ENCODE data around the gene UMAD1.
"Not testable (repeated sequence)": the region's sequence is repeated elsewhere in the genome, so short reads cannot be mapped to it uniquely, and the experiment has no call there.

The UMAD1 gene

DNA sequence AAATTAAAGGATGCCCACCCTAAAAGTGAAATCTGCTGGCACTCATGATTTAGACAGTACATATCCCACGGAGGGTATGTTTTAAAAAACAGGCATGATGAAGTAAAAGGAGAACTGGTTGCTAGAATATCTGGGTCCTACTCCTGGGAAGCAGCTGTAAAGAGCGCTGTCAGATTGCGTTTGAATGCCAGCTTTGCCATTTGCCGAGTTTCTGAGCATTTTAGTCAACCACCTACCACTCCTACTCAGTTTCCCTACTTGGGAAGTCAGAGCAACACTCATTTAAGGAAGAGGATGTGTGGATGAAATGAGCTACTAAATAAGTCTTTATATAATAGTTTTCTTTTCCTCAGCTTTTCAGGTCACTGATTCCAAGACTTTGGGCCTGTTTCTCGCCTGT, 1.1 kb upstream of the UMAD1 start:
- no peak for FAIRE-seq

DNA sequence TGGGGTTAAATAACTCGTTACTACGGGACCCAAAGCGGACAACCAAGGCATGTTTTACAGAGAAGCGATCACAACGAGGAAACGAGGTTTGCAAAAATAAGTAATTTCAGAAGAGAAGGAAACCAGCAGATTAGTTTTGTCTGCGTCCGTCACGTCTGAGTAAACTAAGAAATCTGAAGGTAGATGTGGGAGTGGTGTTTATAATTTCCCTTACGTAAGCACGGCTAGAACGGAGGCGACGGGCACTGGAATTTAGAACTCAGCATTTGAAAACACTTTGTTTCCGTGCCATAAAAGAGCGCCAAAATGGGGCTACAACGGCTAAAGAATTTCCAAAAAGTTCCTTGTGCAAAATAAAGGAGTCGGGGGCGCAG, 718 bp upstream of the UMAD1 start:
- FAIRE-seq (peak; percentile 20), DNase-seq (ENCODE audit: insufficient read length, low spot score) (no peak)
- TF ChIP-seq POLR2A (IDR thresholded peaks at IDR 0.05; ENCODE audit: low read depth, low read length) = no peak

More for the DNA sequence above, 1.1 kb upstream of the UMAD1 start:
- no peak for DNase-seq (ENCODE audit: insufficient read length, low spot score)
- TF ChIP-seq POLR2A (IDR thresholded peaks at IDR 0.05; ENCODE audit: low read depth, low read length) = no peak

DNA sequence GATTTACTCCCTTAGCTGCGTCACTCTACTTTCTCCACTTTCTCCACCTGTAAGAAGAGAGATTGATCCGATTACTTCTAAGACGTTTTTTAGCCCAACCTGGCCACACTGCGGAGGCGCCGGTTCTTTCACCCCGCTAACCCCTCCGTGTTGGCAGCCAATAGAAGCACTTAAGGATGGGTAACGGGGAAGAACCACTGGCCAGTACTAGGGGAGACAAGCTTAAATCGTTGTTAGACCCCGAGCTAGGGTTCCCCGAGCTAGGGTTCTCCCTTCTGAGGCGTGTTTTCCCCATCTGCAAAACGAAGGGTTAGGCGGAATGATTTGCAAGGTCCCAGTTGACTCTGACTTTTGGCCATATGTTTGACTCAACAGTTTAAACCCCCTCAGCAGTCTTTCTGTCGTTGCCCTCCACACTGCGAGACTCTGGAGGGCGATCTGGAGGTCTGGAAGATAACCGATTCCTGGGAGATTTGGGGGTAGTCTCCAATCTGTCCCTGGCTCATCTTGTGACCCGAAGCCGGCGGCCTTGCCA, 644 bp downstream of the UMAD1 start:
- FAIRE-seq (no peak), DNase-seq (ENCODE audit: insufficient read length, low spot score) (no peak)
- 0 out of 2 replicates have a peak, but pooled peaks have one; percentile 4 for TF ChIP-seq POLR2A (IDR thresholded peaks at IDR 0.05; ENCODE audit: low read depth, low read length)

DNA sequence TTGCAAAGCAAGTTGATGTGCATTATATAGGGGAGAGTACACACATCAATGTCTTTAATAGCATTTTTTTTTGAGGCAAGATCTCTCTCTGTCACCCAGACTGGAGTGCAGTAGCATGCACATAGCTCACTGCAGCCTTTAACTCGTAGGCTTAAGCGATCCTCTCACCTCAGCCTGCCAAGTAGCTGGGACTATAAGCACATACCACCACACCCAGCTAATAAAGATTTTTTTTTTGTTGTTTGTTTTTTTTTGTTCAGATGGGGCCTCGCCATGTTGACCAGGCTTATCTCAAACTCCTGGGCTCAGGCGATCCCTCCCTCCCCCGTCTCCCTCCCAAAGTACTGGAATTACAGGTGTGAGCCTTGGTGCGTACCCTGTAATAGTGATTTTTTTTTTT, 1.5 kb downstream of the UMAD1 start:
- DNase-seq (ENCODE audit: insufficient read length, low spot score) = no peak
- no peak for FAIRE-seq
- no peak for TF ChIP-seq POLR2A (IDR thresholded peaks at IDR 0.05; ENCODE audit: low read depth, low read length)

DNA sequence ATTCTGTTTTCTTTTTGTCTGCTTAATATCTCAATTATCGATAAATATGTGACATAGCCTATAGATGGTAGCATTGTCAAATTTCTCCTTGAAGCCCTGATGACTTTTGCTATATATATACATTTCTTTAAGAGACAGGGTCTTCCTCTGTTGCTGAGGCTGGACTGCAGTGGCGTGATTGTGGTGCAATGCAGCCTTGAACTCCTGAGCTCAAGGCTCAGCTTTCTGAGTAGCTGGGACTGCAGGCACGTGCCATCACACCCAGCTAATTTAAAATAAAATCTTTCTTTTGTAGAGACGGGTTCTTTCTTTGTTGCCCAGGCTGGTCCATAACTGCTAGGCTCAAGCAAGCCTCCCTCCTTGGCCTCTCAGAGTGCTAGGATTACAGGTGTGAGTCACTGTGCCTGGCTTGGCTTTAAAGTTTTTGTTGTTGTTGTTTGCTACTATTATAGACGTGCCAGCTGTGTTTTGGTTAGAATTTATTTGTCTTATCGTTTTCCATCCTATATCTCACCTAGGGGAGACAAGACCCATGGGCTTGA, 7.0 kb downstream of the UMAD1 start:
- no peak for DNase-seq (ENCODE audit: insufficient read length, low spot score)
- TF ChIP-seq POLR2A (IDR thresholded peaks at IDR 0.05; ENCODE audit: low read depth, low read length) = no peak
- FAIRE-seq = no peak

DNA sequence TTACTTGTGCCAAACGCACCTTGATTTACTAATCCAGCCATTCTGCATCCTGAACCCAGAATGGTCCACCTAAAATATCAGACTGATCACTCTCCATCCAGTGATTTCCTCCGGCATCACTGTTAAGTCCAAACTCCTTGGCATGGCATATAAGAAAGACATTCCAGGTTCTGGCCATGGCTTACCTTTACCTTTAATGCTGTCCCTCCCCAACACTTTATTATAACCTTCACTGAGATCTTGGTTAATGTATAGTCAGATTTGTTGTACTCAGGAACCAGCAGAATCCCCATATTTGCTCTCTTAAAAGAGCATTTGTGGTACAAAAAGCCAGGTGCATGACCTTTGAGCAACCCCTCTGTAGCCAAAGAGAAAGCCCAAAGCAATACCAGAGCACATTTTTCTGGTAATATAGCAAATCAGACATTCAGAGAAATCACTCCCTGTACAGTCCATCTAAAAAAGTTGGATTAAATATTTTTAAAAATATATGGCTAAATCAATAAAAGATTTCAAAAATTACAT, 10.2 kb downstream of the UMAD1 start:
- FAIRE-seq (no peak), DNase-seq (ENCODE audit: insufficient read length, low spot score) (no peak)
- no peak for TF ChIP-seq POLR2A (IDR thresholded peaks at IDR 0.05; ENCODE audit: low read depth, low read length)

DNA sequence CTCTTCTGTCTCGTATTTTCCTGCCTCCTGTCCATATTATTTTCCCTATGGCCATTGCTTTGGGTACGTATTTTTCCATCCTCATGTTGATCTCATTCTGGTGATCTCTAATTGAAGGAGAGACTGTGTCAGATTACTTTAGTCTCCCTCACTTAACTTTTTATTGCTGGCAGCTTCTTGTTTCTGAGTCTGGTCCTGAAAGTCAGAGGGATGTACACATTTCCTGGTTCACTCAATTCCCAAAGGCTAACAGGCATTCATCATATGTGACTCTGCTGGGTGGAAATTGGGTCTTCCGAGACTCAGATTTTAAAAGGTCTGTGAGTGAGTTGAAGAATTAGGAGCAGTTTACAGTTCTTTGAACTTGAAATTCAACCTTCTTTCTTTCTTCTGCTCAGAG, 10.9 kb downstream of the UMAD1 start:
- no peak for DNase-seq (ENCODE audit: insufficient read length, low spot score)
- TF ChIP-seq POLR2A (IDR thresholded peaks at IDR 0.05; ENCODE audit: low read depth, low read length) = no peak
- no peak for FAIRE-seq

DNA sequence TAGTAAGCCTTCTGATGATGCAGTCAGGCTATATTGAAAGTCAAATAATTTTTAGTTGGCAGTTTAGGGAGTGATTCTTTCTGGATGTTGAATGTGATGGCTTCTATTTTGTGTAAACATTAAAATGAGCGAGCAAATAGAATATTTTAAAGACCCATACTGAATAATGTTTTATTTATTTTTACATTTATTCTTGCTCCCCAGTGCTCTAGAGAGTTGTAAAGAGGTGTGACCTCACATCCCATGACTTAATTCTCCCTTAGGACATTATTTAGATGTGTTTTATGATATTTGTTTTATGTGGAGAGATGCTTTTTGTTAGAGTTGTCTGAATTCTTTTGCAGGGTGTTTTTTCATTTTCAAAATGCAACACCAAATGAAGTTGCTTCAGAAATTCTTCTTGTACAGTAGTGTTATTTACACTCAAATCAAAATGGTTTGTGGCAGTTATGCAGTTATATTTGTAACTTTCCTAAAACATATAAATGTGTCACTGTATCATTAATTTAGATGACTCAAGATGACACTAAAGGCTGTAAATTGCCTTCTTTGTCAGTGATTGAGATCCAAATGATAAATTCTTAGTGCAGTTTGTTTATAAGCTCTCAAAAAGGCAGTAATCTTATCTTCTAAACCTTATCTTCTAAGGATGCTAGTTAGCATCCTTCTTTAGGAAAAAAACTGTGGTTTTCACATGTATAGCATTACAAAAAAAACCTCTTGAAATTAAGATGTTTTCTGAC, 12.4 kb downstream of the UMAD1 start:
- TF ChIP-seq POLR2A (IDR thresholded peaks at IDR 0.05; ENCODE audit: low read depth, low read length) = no peak
- FAIRE-seq (no peak), DNase-seq (ENCODE audit: insufficient read length, low spot score) (no peak)

DNA sequence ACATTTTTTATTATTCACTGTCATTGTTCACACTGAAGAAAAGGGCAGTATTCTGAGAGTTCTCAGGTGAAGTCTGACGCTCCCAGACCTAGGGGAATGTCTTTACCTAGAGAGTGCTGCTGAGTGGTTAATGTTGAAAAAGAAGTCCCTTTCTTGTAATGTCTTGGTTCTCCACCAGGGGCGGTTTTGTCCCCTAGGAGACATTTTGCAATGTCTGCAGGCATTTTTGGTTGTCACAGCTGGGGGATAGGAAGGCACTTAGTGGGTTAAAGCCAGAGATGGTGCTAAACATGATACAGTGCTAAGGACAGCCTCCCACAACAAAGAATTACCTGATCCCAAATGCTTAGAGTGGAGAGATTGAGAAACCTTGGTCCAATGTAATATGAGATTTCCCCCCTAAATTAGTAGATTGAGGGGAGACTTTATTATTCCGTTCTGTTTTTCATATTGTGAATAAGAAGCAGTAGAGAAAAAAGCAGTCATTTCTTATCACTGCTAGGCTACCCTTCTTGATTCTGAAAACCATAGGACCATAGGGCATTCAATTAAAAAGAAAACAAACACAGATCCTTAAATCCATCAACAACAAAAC, 13.1 kb downstream of the UMAD1 start:
- FAIRE-seq (peak; percentile 50), DNase-seq (ENCODE audit: insufficient read length, low spot score) (peak; percentile 26)
- no peak for TF ChIP-seq POLR2A (IDR thresholded peaks at IDR 0.05; ENCODE audit: low read depth, low read length)

DNA sequence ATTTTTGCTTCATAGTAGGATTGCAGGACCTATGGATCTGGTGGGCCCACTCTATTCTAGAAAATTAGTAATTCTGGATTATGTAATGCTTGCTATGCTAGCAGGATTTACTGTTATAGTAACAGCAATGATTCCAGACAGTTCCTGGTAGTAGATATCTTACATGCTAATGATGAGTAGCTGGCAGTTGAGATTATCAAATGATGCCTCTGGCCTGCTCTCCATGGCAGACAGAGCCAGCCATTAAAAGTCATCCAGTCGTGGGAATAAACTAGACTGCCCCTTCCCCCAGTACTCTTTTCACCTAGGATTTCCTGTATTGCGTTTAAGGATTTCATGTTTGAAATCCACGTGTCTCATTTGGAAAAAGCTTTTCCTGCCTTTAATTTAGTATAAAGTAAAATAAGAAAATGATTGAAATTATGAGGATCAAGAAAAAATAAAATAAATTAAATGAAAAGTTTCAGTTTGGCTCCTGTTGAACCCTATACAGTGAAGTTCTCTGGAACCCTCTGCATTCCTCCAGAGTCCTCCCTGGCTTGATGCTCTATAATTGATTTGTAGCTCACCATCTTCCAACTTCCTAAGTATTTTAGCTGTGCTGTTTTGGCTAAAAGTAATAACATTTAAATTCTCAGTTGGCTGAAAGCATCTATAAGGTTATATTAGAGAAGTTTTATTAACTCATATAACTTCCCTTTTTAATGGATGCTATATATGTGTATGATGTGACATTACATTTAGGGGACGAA, 14.6 kb downstream of the UMAD1 start:
- FAIRE-seq = no peak
- DNase-seq (ENCODE audit: insufficient read length, low spot score) = no peak
- TF ChIP-seq POLR2A (IDR thresholded peaks at IDR 0.05; ENCODE audit: low read depth, low read length) = no peak

DNA sequence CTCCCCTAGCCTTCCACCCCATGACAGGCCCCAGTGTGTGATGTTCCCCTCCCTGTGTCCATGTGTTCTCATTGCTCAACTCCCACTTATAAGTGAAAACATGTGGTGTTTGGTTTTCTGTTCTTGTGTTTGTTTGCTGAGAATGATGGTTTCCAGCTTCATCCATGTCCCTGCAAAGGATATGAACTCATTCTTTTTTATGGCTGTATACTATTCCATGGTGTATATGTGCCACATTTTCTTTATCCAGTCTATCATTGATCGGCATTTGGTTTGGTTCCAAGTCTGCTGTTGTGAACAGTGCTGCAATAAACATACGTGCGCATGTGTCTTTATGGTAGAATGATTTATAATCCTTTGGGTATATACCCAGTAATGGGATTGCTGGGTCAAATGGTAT, 15.9 kb downstream of the UMAD1 start:
- not testable (repeated sequence) for FAIRE-seq; DNase-seq (ENCODE audit: insufficient read length, low spot score)

DNA sequence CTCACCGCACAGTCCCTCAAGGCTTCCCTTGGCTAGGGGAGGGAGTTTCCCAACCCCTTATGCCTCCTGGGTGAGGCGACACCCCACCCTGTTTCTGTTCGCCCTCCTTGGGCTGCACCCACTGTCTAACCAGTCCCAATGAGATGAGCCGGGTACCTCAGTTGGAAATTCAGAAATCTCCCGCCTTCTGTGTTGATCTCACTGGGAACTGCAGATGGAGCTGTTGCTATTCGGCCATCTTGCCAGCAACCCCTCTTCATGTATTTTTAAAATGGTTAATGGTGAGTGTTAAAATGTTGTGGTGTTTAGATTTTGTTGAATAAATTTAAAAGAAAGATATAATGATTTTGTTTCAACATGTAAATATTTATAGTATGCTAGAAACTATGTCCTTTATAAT, 22.0 kb downstream of the UMAD1 start:
- DNase-seq (ENCODE audit: insufficient read length, low spot score) (no peak), FAIRE-seq (no peak)
- TF ChIP-seq POLR2A (IDR thresholded peaks at IDR 0.05; ENCODE audit: low read depth, low read length) = no peak

DNA sequence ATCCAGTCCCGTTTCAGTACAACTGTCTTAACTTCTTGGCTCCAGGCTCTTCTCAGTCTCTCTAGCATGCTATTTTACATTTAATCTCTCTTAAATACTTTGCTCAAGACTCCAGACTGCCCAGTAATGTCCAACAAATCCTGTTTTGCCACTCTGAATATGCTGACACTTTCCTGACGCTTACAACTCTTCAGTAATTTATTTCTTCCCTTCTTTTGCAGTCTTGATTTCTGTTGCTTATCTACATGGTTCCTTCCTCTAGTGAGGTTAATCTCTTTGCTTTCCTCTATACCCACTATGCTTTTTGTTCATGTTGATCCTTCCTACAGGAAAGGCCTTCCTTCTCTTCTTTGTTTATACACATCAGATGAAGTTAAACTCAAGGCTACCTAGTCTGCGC, 23.7 kb downstream of the UMAD1 start:
- no peak for TF ChIP-seq POLR2A (IDR thresholded peaks at IDR 0.05; ENCODE audit: low read depth, low read length)
- no peak for FAIRE-seq

DNA sequence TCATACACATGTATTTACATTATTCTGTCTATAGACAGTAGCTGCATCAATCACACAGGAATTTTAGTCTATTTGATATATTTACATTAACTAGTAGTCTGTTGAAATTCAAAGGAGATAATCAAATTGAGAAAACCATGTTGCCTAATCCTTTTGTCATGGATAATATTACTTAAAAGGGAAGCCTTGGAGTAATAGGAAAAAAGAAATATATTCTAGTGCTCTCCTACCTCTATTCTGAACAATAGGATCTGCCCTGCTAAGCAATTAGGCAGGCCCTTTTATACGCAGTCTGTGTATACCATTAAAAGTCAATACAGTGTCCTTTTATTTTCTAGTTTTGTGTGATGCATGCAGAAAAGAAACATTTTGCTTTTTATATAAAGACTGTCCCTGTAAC, 24.5 kb downstream of the UMAD1 start:
- no peak for TF ChIP-seq POLR2A (IDR thresholded peaks at IDR 0.05; ENCODE audit: low read depth, low read length)
- DNase-seq (ENCODE audit: insufficient read length, low spot score) (no peak), FAIRE-seq (no peak)

More for the DNA sequence above, 23.7 kb downstream of the UMAD1 start:
- DNase-seq (ENCODE audit: insufficient read length, low spot score) = no peak
